Activated T-cell treated with anti-CD3 and anti-CD28 coated beads, Interleukin-2, amount 50 U/mL, for 48 hours (primary cell): ENCODE measurements around the gene VKORC1L1.
"Not testable (repeated sequence)": the region's sequence is repeated elsewhere in the genome, so short reads cannot be mapped to it uniquely, and the experiment has no call there.

Experiments
- DNase-seq, 2 experiments: peaks; one replicate each; pipeline ENCODE4 v3.0.0-alpha.2; 2020

VKORC1L1 gene

DNA sequence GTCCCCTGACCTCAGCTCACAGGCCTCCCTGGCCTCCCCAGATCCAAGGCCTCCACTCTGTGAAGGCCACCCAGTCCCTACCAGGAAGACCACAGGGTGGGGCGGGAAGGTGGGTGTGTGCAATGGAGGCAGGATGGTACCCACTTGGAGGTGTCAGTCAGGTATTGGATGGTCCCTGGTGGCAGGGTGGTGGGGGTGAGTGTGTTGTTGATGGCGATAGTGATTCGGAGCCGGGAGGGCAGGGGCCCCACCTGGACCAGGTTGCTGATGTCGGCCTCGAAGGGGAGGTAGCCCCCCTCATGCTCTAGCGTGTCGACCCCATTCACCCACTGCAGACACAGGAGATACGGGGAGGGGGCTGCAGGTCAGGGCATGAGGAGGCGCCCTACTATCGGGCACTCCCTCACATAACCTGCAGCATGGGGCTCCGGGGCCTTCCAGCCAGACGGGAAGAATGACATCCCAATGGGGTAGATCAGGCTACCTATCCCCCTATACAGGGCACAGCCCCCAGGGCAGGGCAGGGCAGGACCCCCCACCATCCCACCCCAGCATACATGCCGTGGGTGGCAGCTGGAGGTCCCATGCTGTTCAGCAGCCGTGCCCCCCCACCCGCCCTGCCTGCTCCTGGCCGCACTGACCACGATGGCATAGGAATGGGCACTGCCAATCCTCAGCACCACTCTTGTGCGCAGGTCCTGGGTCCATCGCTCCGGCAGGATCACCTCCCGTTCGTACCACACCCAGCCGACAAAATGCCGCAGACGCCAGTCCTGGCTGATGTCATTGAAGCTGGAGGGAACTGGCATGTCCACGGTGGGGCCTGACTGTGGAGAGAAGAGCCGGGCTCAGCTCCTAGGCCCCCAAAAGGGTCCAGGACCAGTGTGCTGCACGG is 107.0 kb downstream of the VKORC1L1 start:
- DNase-seq: no peak

DNA sequence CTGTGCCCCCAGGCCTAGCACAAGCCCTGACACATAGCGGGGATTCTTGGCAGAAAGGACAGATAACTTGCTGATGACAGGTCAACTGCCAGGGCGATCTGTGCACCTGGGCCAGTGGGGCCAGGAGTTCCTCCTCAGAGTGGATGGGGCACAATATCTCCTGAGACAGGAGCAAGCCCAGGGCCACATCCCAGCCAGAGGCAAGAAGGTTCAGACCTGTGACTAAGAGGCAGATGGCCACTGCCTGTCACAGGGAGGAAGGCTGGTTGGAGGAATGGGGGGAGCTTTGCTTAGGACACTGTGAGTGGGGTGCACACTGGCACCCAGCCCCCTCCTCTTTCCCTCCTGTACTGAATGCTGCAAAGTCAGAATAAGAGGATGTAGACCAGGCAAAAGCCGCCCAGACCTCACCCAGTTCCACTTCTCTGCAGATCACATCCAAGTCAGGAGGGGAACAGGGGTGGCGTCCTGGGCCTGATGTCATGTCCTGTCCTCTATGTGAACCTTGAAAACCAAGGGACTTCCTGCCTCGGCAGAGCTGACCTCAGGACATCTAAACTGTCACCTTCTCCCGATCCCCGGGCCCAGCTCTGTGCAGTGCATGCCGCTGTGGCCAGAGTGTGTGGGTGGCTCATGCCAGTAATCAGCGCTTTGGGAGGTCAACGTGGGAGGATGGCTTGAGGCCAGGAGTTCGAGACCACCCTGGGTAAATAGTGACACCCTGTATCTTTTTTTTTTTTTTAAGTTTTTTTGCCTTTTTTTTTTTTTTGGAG is 107.8 kb downstream of the VKORC1L1 start:
- DNase-seq: peak; percentile 63 to 70

- peak; percentile 95 to 96 for DNase-seq
Observed at GRCh38 chr7:65981965-65982792, 109.3 kb downstream of the VKORC1L1 start, which contains the start of gene GUSB. Gene GUSB, minus strand, starts transcription at chr7:65982213. Its CDS starts 30 bp downstream, at chr7:65982183.

DNA sequence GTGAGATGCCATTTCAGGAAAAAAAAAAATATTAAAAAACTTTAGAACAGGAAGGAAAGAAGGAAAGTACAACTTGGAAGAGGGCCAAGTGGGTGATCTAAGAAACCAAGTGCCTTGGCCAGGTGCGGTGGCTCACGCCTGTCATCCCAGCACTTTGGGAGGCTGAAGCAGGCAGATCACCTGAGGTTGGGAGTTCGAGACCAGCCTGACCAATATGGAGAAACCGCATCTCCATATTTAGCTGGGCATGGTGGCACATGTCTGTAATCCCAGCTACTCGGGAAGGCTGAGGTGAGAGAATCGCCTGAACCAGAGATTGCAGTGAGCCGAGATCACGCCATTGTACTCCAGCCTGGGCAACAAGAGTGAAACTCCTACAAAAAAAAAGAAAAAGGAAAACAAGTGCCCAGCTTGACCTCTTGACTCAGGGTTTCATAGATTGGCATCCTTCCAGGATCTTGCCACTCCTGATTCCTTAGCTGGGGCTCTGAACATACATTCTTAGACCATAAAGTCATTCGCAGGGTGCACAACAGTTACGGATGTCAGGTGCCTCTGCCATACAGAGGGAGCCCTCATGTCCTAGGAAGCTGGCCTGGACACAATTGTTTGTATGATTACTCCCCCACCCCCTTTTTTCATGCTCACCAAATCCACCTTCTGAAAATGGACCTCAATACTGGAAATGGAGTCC is 111.2 kb downstream of the VKORC1L1 start:
- no peak for DNase-seq

DNA sequence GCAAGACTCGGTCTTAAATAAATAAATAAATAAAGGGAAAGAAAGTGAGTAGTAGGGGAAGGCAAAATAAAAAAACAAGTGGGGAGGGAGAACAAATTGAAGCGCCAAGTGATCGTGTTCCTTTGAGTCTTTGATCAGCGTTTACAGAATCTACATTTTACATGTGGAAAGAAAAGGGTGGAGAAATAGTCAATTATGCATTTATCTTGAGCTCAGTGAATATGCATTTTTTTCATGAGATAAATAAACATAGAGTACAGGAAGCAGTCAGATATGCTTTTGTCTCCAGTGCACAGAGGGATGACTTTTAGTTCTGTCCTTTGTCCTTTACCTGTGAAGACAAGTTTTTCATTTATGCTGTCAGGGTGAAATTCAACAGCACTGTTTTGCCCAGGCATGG is 115.2 kb downstream of the VKORC1L1 start:
- DNase-seq: no peak

GRCh38 chr7:65988503-65988902 is 115.6 kb downstream of the VKORC1L1 start:
- not testable (repeated sequence) for DNase-seq

DNA sequence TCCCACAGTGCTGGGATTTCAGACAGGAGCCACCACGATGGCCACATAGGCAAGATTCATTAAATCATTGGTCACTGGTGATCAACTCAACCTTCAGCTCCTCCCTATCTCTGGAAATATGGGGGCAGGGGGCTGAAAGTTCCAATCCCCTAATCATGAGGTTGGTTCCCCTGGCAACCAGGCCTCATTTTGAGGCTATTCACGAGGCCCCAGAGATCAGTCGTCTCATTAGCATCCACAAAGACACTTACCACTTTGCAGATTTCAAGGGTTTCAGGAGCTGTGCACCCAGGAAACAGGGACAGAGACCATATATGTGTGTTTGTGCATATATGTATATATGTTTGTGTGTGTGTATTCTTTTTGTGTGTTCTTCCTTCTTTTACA is 116.8 kb downstream of the VKORC1L1 start:
- no peak for DNase-seq

DNA sequence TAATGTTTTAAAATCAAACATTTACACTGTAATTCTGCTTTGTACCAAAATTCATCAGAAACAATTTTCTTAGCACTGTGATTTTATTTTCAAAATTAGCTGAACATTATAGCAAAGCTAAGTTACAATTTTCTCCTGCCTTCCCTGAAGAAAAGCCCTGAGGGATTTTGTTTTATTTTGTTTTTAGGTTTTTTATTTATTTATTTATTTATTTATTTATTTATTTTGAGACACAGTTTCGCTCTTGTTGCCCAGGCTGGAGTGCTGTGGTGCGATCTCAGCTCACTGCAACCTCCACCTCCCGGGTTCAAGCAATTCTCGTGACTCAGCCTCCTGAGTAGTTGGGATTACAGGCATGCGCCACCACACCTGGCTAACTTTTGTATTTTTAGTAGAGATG is 119.0 kb downstream of the VKORC1L1 start:
- DNase-seq: not testable (repeated sequence)

DNA sequence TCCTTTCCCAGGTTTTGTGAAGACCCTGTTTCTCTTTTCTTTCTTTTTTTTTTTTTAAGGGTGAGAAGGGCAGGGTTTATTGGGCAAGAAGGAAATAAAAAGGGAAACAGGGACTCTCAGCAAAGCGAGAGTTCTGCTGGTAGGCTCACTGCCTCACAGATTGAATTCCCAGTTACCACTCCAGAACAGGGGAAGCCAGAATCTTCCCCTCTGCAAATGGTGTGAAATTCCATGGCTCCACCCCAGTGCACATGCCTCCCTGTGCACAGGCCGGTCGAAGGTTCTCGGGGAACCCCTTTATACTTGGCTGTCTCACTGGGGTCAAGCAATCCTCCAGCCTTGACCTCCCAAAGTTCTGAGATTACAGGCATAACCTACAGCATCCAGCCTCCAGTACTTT is 119.7 kb downstream of the VKORC1L1 start:
- no peak for DNase-seq

- DNase-seq: not testable (repeated sequence)
Observed at GRCh38 chr7:65994984-65995383, 122.1 kb downstream of the VKORC1L1 start.

GRCh38 chr7:66000823-66001417 is 128.0 kb downstream of the VKORC1L1 start:
- DNase-seq: not testable (repeated sequence)

DNA sequence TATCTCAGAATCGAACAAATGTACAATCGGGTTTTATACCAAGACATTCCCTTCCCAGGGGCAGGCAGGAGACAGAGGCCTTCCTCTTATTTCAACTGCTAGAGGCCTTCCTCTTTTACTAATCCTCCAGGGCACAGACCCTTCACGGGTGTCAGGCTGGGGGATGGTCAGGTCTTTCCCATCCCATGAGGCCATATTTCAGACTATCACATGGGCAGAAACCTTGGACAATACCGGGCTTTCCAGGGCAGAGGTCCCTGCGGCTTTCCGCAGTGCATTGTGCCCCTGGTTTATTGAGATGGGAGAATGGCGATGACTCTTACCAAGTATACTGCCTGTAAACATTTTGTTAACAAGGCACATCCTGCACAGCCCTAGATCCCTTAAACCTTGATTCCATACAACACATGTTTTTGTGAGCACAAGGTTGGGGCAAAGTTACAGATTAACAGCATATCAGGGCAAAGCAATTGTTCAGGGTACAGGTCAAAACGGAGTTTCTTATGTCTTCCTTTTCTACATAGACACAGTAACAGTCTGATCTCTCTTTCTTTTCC is 132.3 kb downstream of the VKORC1L1 start:
- not testable (repeated sequence) for DNase-seq

DNA sequence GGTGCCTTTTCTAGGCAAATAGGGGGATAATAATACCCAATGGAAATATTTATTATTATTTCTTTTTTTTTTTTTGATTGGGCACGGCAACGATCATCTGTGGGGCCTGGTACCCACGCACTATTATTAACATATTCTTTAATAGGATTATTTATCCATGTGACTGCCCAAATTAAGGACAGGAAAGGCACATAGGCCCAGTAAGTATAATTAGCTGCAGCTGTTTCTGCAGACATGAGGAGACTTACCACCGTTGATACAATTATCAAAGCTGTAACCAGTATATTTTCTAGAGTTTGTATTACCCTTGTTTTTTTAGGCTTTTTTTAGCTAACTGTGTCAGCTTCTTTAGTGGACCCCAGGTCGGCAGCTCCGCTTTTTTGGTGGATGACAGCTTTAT is 134.4 kb downstream of the VKORC1L1 start:
- no peak for DNase-seq
